ENCODE data around the gene SPEG. TPM values are rescaled to one million over a fixed set of nuclear protein-coding genes. Genes with fewer than 3 reads are reported as not detected.

The SPEG gene
- total RNA-seq, 1 experiment from 2014 or later: 30.7 TPM

- ChIA-PET CTCF (interaction anchor here (0.6 to 0.7 kb wide), 2 partner anchors 19 to 40 kb away, joined by 3 read pairs; no protein-coding TSS in a partner anchor), POLR2A (ENCODE audit: unreplicated experiment) (no interaction called here)
- Histone ChIP-seq H3K27me3 (ENCODE audit: low read length) (no peaks in the 10 kb centered on the region), H3K4me1 (ENCODE audit: insufficient read depth, low read length) (peaks cover 48% of the 10 kb centered on the region), H3K4me3 (ENCODE audit: low read length) (no peak overlapping the region), H4K20me1 (ENCODE audit: low read length) (no peaks in the 10 kb centered on the region), H2AFZ (ENCODE audit: low read length) (no peak overlapping the region), H3F3A (ENCODE audit: low read length, unreplicated experiment) (no peaks in the 10 kb centered on the region), H3K9ac (ENCODE audit: low read length) (no peak overlapping the region), H3K9me2 (replicated peaks; ENCODE audit: low read length) (no peaks in the 10 kb centered on the region), H3K9me3 (ENCODE audit: low read length) (no peaks in the 10 kb centered on the region), H3K4me2 (ENCODE audit: low read length) (no peak overlapping the region), H3K27ac (ENCODE audit: low read length) (no peak overlapping the region), H3K36me3 (ENCODE audit: low read depth, low read length) (peaks cover 2% of the 10 kb centered on the region; the same call in 1 of the 2 replicates), H3K79me2 (ENCODE audit: low read length) (no peaks in the 10 kb centered on the region)
- TF ChIP-seq EZH2 (IDR thresholded peaks at IDR 0.05; ENCODE audit: low read length, unreplicated experiment) (no peak), EZH2phosphoT487 (IDR thresholded peaks at IDR 0.05; ENCODE audit: borderline replicate concordance, low read length) (no peak)
- TF ChIP-seq, protein P1, sequence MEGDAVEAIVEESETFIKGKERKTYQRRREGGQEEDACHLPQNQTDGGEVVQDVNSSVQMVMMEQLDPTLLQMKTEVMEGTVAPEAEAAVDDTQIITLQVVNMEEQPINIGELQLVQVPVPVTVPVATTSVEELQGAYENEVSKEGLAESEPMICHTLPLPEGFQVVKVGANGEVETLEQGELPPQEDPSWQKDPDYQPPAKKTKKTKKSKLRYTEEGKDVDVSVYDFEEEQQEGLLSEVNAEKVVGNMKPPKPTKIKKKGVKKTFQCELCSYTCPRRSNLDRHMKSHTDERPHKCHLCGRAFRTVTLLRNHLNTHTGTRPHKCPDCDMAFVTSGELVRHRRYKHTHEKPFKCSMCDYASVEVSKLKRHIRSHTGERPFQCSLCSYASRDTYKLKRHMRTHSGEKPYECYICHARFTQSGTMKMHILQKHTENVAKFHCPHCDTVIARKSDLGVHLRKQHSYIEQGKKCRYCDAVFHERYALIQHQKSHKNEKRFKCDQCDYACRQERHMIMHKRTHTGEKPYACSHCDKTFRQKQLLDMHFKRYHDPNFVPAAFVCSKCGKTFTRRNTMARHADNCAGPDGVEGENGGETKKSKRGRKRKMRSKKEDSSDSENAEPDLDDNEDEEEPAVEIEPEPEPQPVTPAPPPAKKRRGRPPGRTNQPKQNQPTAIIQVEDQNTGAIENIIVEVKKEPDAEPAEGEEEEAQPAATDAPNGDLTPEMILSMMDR (conservative IDR thresholded peaks at IDR 0.05; ENCODE audit: low read depth, low read length): no peak
- BruUV-seq (replicated peaks): no TSS peak
- intact Hi-C loops (cut with micrococcal nuclease): no loop called here
- DNase-seq (no peak), ATAC-seq (no peak)
Observed at GRCh38 chr2:219455581-219455980, 20.9 kb downstream of the SPEG start.

- Histone ChIP-seq H2AFZ (ENCODE audit: low read length) (0 out of 2 replicates have a peak overlapping the region, but pooled peaks have one; percentile 27), H4K20me1 (ENCODE audit: low read length) (no peaks in the 10 kb centered on the region), H3K4me3 (ENCODE audit: low read length) (no peak overlapping the region), H3K27ac (ENCODE audit: low read length) (peak overlapping the region; percentile 55), H3K36me3 (ENCODE audit: low read depth, low read length) (no peaks in the 10 kb centered on the region; the same call in 1 of the 2 replicates), H3K4me2 (ENCODE audit: low read length) (peak overlapping the region; percentile 42), H3K9me2 (replicated peaks; ENCODE audit: low read length) (no peaks in the 10 kb centered on the region), H3K9ac (ENCODE audit: low read length) (no peak overlapping the region), H3K79me2 (ENCODE audit: low read length) (no peaks in the 10 kb centered on the region), H3K9me3 (ENCODE audit: low read length) (no peaks in the 10 kb centered on the region), H3K27me3 (ENCODE audit: low read length) (no peaks in the 10 kb centered on the region), H3K4me1 (ENCODE audit: insufficient read depth, low read length) (peaks cover 35% of the 10 kb centered on the region), H3F3A (ENCODE audit: low read length, unreplicated experiment) (no peaks in the 10 kb centered on the region)
- no TSS peak for BruUV-seq (replicated peaks)
- ATAC-seq (peak; percentile 18), DNase-seq (peak; percentile 58)
- intact Hi-C loops (cut with micrococcal nuclease): loop anchor here (1.0 to 2.0 kb wide), 2 partner anchors 28 to 43 kb away; no protein-coding TSS in a partner anchor
- ChIA-PET CTCF (interaction anchor here (0.6 kb wide), 1 partner anchor 64 kb away, joined by 4 read pairs; no protein-coding TSS in a partner anchor), POLR2A (ENCODE audit: unreplicated experiment) (no interaction called here)
- TF ChIP-seq EZH2 (IDR thresholded peaks at IDR 0.05; ENCODE audit: low read length, unreplicated experiment) (no peak), EZH2phosphoT487 (IDR thresholded peaks at IDR 0.05; ENCODE audit: borderline replicate concordance, low read length) (no peak)
- TF ChIP-seq, protein P1 (conservative IDR thresholded peaks at IDR 0.05; ENCODE audit: low read depth, low read length): peak; percentile 41
Observed at GRCh38 chr2:219457784-219458369, 23.2 kb downstream of the SPEG start.

GRCh38 chr2:219458996-219459395 is 24.4 kb downstream of the SPEG start:
- intact Hi-C loops (cut with micrococcal nuclease): loop anchor here (1.0 to 2.0 kb wide), 2 partner anchors 29 to 42 kb away; no protein-coding TSS in a partner anchor
- Histone ChIP-seq H3K4me3 (ENCODE audit: low read length) (no peak overlapping the region), H3K36me3 (ENCODE audit: low read depth, low read length) (no peaks in the 10 kb centered on the region; the same call in 1 of the 2 replicates), H3K4me1 (ENCODE audit: insufficient read depth, low read length) (peaks cover 23% of the 10 kb centered on the region), H3F3A (ENCODE audit: low read length, unreplicated experiment) (no peaks in the 10 kb centered on the region), H3K9ac (ENCODE audit: low read length) (no peak overlapping the region), H3K27me3 (ENCODE audit: low read length) (no peaks in the 10 kb centered on the region), H3K9me2 (replicated peaks; ENCODE audit: low read length) (no peaks in the 10 kb centered on the region), H3K27ac (ENCODE audit: low read length) (no peak overlapping the region), H4K20me1 (ENCODE audit: low read length) (no peaks in the 10 kb centered on the region), H3K79me2 (ENCODE audit: low read length) (no peaks in the 10 kb centered on the region), H2AFZ (ENCODE audit: low read length) (no peak overlapping the region), H3K4me2 (ENCODE audit: low read length) (no peak overlapping the region), H3K9me3 (ENCODE audit: low read length) (no peaks in the 10 kb centered on the region)
- no TSS peak for BruUV-seq (replicated peaks)
- ChIA-PET CTCF (interaction anchor here (1.0 kb wide), 3 partner anchors 51 to 71 kb away, joined by 3 to 15 read pairs (median 4); no protein-coding TSS in a partner anchor), POLR2A (ENCODE audit: unreplicated experiment) (no interaction called here)
- TF ChIP-seq EZH2phosphoT487 (IDR thresholded peaks at IDR 0.05; ENCODE audit: borderline replicate concordance, low read length) (no peak), EZH2 (IDR thresholded peaks at IDR 0.05; ENCODE audit: low read length, unreplicated experiment) (no peak)
- TF ChIP-seq, protein P1 (conservative IDR thresholded peaks at IDR 0.05; ENCODE audit: low read depth, low read length): no peak
- ATAC-seq (no peak), DNase-seq (no peak)

Measured in PC-3 (cell line).